HepG2 (cell line): Measurements from ENCODE around the gene SLC35B4. TPM values are rescaled to one million over a fixed set of nuclear protein-coding genes. Genes with fewer than 3 reads are reported as not detected.

Experiments
- CHD4 ChIP-seq: fragments of 200-600 bp; sonication (generic); IDR thresholded peaks from 2 replicates; pipeline ENCODE4 v1.7.0; 2017; ENCODE audit warnings: mild to moderate bottlenecking, low read length, borderline replicate concordance
- FOSL1 ChIP-seq: sonication (generic); formaldehyde crosslinking; IDR thresholded peaks from 2 replicates; pipeline ENCODE4 v1.9.0; 2021; ENCODE audit warnings: missing genetic modification reagents, borderline replicate concordance
- FOSL2 ChIP-seq: sonication (generic); formaldehyde crosslinking; IDR thresholded peaks from 2 replicates; pipeline ENCODE4 v1.4.0; 2020; ENCODE audit warnings: missing genetic modification reagents
- GATAD1 ChIP-seq: IDR thresholded peaks from 2 replicates; pipeline ENCODE4 v1.6.1; 2016; ENCODE audit warnings: missing genetic modification reagents, missing compliant biosample characterization
- HIVEP1 ChIP-seq: sonication (generic); formaldehyde crosslinking; IDR thresholded peaks from 2 replicates; pipeline ENCODE4 v1.4.0; 2020; ENCODE audit warnings: mild to moderate bottlenecking, missing genetic modification reagents
- HOXA5 ChIP-seq: sonication (generic); formaldehyde crosslinking; IDR thresholded peaks from 2 replicates; pipeline ENCODE4 v1.4.0; 2020; ENCODE audit warnings: missing genetic modification reagents
- IRX3 ChIP-seq: sonication (generic); formaldehyde crosslinking; IDR thresholded peaks from 2 replicates; pipeline ENCODE4 v1.8.1; 2023; ENCODE audit warnings: mild to moderate bottlenecking, low read depth, missing genetic modification reagents, borderline replicate concordance
- JUN ChIP-seq: sonication (generic); formaldehyde crosslinking; IDR thresholded peaks from 2 replicates; pipeline ENCODE4 v1.4.0; 2020; ENCODE audit warnings: mild to moderate bottlenecking, missing genetic modification reagents
- KAT7 ChIP-seq: IDR thresholded peaks from 2 replicates; pipeline ENCODE4 v1.6.1; 2018; ENCODE audit warnings: borderline replicate concordance, missing compliant biosample characterization
- MZF1 ChIP-seq: sonication (generic); formaldehyde crosslinking; IDR thresholded peaks from 2 replicates; pipeline ENCODE4 v1.8.1; 2023; ENCODE audit warnings: mild to moderate bottlenecking, missing genetic modification reagents, borderline replicate concordance
- NRL ChIP-seq: sonication (generic); formaldehyde crosslinking; IDR thresholded peaks from 2 replicates; pipeline ENCODE4 v1.5.0; 2020; ENCODE audit warnings: missing genetic modification reagents, mild to moderate bottlenecking, moderate library complexity, borderline replicate concordance
- PHF5A ChIP-seq: IDR thresholded peaks from one replicate; pipeline ENCODE4 v1.6.1; 2018; ENCODE audit warnings: low read depth, missing genetic modification reagents; ENCODE audit not compliant: unreplicated experiment
- RERE ChIP-seq: IDR thresholded peaks from 2 replicates; pipeline ENCODE4 v1.6.1; 2016; ENCODE audit warnings: low read depth, missing genetic modification reagents, missing compliant biosample characterization
- SETDB1 ChIP-seq: sonication (generic); formaldehyde crosslinking; IDR thresholded peaks from 2 replicates; pipeline ENCODE4 v1.5.1; 2020; ENCODE audit warnings: missing genetic modification reagents, mild to moderate bottlenecking, borderline replicate concordance
- ZBTB20 ChIP-seq: sonication (generic); formaldehyde crosslinking; IDR thresholded peaks from 2 replicates; pipeline ENCODE4 v1.8.1; 2023; ENCODE audit warnings: missing genetic modification reagents, low read depth, mild to moderate bottlenecking, borderline replicate concordance
- ZBTB8A ChIP-seq: sonication (generic); formaldehyde crosslinking; IDR thresholded peaks from 2 replicates; pipeline ENCODE4 v1.4.0; 2020; ENCODE audit warnings: mild to moderate bottlenecking, low read depth, missing genetic modification reagents, borderline replicate concordance
- ZNF18 ChIP-seq: sonication (generic); formaldehyde crosslinking; IDR thresholded peaks from 2 replicates; pipeline ENCODE4 v1.8.0; 2022; ENCODE audit warnings: mild to moderate bottlenecking, missing genetic modification reagents; ENCODE audit not compliant: insufficient replicate concordance
- ZNF280B ChIP-seq: sonication (generic); formaldehyde crosslinking; IDR thresholded peaks from 2 replicates; pipeline ENCODE4 v1.5.0; 2020; ENCODE audit warnings: missing genetic modification reagents, mild to moderate bottlenecking, borderline replicate concordance
- ZNF367 ChIP-seq: sonication (generic); formaldehyde crosslinking; IDR thresholded peaks from 2 replicates; pipeline ENCODE4 v1.4.0; 2020; ENCODE audit warnings: missing genetic modification reagents, borderline replicate concordance
- ZNF547 ChIP-seq: sonication (generic); formaldehyde crosslinking; IDR thresholded peaks from 2 replicates; pipeline ENCODE4 v1.5.1; 2020; ENCODE audit warnings: mild to moderate bottlenecking, missing genetic modification reagents
- ZNF781 ChIP-seq: sonication (generic); formaldehyde crosslinking; IDR thresholded peaks from 2 replicates; pipeline ENCODE4 v1.5.1; 2020; ENCODE audit warnings: borderline replicate concordance, mild to moderate bottlenecking, missing genetic modification reagents; ENCODE audit errors: not compliant biosample characterization
- polyA plus RNA-seq, 8 experiments: library from polyadenylated mRNA; depleted of rRNA in 3 of 8; stranded (reverse) in 7 of 8; unstranded in 1 of 8; fragments of >200 nt; fragmentation: Illumina TruSeq in 4 of 8; extraction: Trizol in 4 of 8; gene quantifications; 2 replicates each; pipeline versions ENCODE4 v1.2.1 to v1.2.3, GENCODE V29; 2011 to 2016; ENCODE audit warnings: low read depth in 4 of 8, missing spikeins in 1 of 8, mixed read lengths in 1 of 8; ENCODE audit not compliant: insufficient read depth in 1 of 8
- total RNA-seq, 5 experiments: library from RNA; depleted of rRNA; stranded (reverse); fragments of >200 nt; fragmentation: Illumina TruSeq; extraction: Trizol; gene quantifications; 2 replicates each; pipeline ENCODE4 v1.2.3, GENCODE V29; 2016; ENCODE audit warnings: low read depth in 1 of 5

The SLC35B4 gene
- total and polyA plus RNA-seq, 2 of the 13 experiments (the other 11 are each of a cell fraction or from before 2014, with no cell fraction given): 17.1 to 17.8 TPM

GRCh38 chr7:134293002-134293740, 23.6 kb downstream of the SLC35B4 start (continued):
- TF ChIP-seq FOSL1 (CRISPR knock-in tag) (no peak), ZNF367 (CRISPR knock-in tag) (no peak), ZNF18 (CRISPR knock-in tag) (no peak), JUN (CRISPR knock-in tag) (no peak), ZNF547 (CRISPR knock-in tag) (no peak), KAT7 (CRISPR knock-in tag) (no peak), ZNF781 (CRISPR knock-in tag) (no peak), CHD4 (no peak; the same call in 1 of the 2 replicates), FOSL2 (0 out of 2 replicates have a peak, but pooled peaks have one; percentile 21), RERE (no peak), ZBTB8A (no peak), HIVEP1 (CRISPR knock-in tag) (no peak), GATAD1 (CRISPR knock-in tag) (no peak), IRX3 (no peak), ZBTB20 (CRISPR knock-in tag) (peak; percentile 76; the same call in 1 of the 2 replicates), NRL (CRISPR knock-in tag) (no peak), ZNF280B (CRISPR knock-in tag) (no peak), SETDB1 (CRISPR knock-in tag) (no peak), PHF5A (CRISPR knock-in tag) (no peak), MZF1 (no peak), HOXA5 (CRISPR knock-in tag) (no peak)
